HG03575 (cell line): ENCODE measurements around the gene EDN2.

Source experiments
- ATAC-seq: cut with Tn5 transposase; IDR thresholded peaks from one replicate; pipeline ENCODE4 v1.9.1; 2021; ENCODE audit not compliant: unreplicated experiment, insufficient number of reproducible peaks, low FRiP score; ENCODE audit errors: extremely low read depth

Gene EDN2

DNA sequence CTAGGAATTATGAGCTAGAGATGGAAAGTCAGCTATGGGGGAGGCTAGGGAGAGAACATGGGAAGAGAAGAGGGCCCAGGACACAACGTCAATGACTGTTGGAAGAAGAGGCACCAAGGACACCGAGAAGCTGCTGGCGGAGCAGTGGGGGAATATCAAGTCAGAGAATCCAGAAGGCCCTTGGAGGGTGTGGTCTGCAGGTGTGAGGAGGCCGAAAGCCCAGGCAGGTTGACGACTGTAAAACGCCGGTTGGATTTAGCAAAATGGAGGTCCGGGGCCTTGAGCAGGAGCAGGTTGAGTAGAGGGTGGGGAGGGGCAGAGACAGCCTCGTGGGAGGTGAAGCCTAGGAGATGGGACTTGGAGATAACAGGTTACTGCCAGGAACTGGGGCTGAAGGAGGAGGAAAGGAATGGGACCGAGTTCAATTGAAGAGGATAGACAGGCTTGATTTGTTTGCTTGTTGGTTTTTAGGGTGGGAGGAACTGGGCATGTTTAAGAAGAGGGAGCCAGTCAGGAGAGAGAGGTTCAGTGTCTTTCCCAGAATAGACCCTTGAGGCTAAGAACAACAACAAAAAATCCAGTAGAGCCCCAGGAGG is 35.1 kb downstream of the EDN2 start:
- no peak for ATAC-seq

GRCh38 chr1:41448821-41449220 is 35.7 kb downstream of the EDN2 start:
- ATAC-seq, result no peak

DNA sequence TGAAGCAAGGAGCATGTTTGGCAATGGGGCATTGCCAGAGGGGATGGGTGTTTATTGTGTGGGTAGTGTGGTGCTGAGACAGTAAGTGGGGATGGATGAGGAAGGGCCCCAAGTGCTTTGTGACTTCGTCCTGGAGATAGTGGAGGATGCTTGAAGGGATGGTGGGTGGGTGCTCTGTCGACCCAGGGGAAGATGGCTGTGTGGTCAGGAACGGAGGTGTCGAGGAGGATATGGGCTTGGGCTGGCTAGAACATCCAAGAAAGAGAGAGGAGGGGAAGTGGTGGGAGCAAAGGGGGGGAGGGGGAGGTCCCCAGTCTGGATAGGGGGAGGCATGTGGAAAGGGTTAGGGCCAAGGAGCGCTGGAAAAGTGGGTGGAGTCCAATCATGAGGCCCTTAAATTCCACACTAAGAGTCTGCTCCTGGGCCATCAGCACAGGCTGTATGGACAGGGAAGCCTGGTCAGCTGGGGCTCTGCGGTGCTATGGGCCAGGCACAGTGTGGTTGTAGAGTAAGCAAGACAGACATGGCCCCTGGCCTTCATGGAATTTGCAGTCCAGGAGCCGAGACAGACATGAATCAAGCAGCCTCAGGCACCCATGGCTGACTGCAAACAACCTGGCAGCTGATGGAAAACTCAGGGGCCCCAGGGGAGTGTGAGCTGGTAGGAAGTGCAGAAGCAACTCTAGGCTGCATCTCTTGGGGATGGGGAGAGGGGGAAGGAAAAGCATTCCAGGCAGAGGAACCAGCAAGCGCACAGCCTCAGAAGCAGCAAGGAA is 36.3 kb downstream of the EDN2 start:
- no peak for ATAC-seq

DNA sequence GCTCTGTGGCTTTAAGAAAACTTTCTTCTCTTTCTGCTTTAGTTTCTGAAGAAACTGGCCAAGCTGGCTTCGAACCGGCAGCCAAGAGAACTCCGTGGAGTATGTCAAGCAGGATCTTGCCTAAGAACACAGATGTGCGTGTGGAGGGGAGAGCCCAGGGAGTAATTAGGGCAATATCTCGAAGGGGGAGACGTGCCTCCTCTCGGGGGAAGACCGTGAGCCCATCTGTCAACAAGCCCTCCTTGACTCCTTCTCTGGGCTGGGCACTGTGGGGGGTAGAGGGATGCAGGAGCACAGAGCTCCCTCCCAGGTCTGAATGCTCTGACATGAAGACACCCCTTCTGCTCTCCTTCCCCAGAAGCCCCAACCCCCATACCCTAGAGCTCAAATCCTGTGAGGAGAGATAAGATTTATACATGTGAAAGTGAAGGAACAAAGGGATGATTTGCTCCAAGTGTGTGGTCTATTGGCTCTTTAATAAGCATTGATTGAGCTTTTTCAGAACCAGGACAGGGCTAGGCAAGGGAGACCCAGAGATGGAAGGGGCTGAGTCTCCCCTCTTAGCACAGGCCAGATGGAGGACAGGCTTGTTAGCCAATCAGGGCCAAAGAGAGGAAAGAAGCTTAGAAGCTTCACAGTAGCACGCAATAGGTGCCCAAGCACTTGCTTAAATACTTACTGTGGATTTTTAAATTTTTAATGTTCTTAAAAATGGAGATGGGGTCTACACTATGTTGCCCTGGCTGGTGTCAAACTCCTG is 37.5 kb downstream of the EDN2 start:
- ATAC-seq, result no peak

DNA sequence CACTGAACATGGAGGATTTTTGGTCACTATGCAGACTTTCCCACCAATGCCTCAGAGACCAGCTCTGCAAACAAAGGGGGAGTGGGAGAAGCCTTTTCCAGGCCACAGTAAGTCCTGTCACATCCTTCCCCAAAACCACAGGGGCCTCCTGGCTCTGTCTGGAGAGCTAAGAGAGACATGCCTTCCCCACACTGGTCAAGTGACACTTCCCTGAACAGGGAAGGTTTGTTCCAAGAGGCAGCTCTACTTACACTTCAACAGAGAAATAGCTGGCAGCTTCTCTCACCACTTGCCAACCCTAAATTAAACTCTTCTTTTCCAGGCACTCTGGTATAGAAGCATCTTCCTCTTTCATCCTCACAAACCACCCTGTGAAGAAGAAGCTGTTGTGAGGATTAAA is 39.7 kb downstream of the EDN2 start:
- no peak for ATAC-seq

DNA sequence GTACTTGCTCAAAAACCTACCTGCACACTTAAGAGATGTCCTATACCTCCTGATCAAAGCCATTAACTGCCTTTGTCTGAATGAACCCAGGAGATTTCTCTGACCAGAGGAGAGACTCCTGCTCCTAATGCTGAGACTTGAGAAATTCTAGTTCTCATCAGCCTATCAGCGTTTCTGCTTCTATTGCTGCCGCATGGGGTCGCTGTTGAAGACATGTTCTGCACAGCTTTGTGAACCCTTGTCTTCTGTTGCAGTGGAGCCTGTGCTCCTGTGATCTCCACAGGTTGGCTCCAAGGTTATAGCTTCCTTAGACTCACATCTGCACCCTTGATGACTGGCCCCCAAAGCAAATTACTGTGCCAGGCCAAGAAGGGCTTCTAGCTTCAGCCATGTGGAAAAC is 40.2 kb downstream of the EDN2 start:
- no peak for ATAC-seq

- ATAC-seq, result no peak
Observed at GRCh38 chr1:41442697-41443251, 41.7 kb downstream of the EDN2 start.

GRCh38 chr1:41440321-41441085 is 44.0 kb downstream of the EDN2 start:
- no peak for ATAC-seq

DNA sequence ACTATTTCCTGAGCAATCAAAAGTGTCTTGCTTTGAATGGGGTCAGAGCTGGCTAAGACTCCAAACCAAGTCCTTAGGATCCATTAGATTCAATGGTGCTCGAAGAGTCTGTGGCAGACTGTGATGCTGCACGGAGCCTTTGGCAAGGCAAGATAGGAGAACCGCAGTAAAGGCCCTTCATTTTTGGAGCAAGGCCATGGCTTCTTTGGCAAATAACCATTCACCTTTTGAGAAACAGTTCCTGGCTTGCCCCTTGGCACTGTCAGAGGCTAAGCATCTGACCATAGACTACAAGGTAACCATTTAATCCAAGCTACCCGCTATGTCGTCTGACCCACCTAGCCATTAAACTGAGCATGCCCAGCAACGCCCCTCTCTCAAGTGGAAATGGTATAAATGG is 45.2 kb downstream of the EDN2 start:
- ATAC-seq, result no peak

DNA sequence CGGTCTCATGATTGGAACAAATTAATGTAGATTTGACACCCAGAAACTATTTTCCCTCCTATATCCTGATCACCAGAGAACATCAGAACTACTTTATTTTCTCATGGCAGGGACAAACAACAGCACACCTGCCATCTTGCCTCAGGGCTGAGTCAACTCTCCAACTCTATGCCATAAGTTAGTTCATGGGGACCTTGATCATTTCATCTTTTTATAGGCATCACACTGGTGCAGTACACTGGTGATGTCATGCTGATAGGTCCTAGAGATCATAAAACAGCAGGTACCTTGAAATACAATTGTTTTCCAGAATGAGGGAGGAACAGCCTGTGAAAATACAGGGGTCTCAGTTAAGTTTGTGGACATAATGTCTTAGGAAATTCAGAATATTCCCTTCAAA is 45.8 kb downstream of the EDN2 start:
- ATAC-seq, result no peak

GRCh38 chr1:41437011-41437355 is 47.5 kb downstream of the EDN2 start:
- ATAC-seq, result no peak

DNA sequence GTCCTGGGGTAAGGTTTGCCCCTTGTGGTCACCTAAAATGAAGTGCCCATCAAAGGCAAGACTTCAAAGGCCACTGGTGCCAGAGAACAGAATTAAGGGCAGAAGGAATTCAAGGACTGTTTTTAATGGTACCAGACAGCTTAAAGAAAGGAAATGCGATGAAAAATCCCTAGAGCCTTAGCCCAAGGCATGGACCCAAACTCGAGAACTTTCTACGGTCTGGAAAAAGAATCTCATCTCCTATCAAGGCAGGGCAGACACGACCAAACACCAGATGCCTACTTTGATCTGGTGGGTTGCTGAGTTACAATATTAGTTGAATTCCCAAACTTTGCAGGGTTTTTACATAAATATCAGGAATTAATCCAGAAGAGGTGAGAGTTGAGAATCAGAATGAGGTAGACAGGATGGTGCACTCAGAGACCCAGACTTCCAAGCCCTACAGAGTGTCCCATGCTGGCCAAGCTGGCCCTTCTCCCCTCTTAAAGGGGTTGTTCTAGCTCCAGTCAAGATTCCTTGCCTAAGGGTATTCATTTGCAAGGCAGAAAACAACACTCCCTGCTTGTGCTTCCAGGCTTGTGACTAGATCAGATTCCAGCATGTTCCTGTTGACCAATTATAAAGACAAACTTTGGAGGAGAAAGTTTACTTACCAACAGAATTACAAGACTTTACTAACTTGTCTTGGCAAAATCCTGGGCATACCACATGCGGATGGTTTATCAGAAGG is 48.0 kb downstream of the EDN2 start:
- no peak for ATAC-seq

GRCh38 chr1:41435570-41436178 is 48.8 kb downstream of the EDN2 start:
- ATAC-seq, result no peak

GRCh38 chr1:41434748-41435449 is 49.6 kb downstream of the EDN2 start:
- ATAC-seq, result no peak

- no peak for ATAC-seq
Observed at GRCh38 chr1:41434306-41434705, 50.2 kb downstream of the EDN2 start.

- no peak for ATAC-seq
Observed at GRCh38 chr1:41433501-41433900, 51.0 kb downstream of the EDN2 start.

GRCh38 chr1:41432481-41433280 is 51.8 kb downstream of the EDN2 start:
- no peak for ATAC-seq
